Activated CD8-positive, alpha-beta memory T cell treated with anti-CD3 and anti-CD28 coated beads, Interleukin-2, amount 50 U/mL, for 1 hour (primary cell): ENCODE measurements around the gene TRAF1.

Experiments used
- DNase-seq: peaks from one replicate; pipeline ENCODE4 v3.0.0-alpha.2; 2020; ENCODE audit errors: extremely low read depth

TRAF1 gene

GRCh38 chr9:120910643-120911042, 16.0 kb downstream of the TRAF1 start:
- DNase-seq: no peak

- DNase-seq: peak; percentile 77
Observed at GRCh38 chr9:120909904-120910303, 16.7 kb downstream of the TRAF1 start.

- no peak for DNase-seq
Observed at GRCh38 chr9:120905315-120906164, 21.1 kb downstream of the TRAF1 start.

GRCh38 chr9:120904978-120905301, 21.7 kb downstream of the TRAF1 start:
- no peak for DNase-seq

- no peak for DNase-seq
Observed at GRCh38 chr9:120904061-120904977, 22.3 kb downstream of the TRAF1 start.

- DNase-seq: no peak
Observed at GRCh38 chr9:120902569-120903535, 23.7 kb downstream of the TRAF1 start.

GRCh38 chr9:120901755-120902568, 24.6 kb downstream of the TRAF1 start:
- no peak for DNase-seq

GRCh38 chr9:120900824-120901223, 25.8 kb downstream of the TRAF1 start:
- no peak for DNase-seq

- DNase-seq: no peak
Observed at GRCh38 chr9:120899490-120900068, 27.0 kb downstream of the TRAF1 start.

- DNase-seq: no peak
Observed at GRCh38 chr9:120898396-120898795, 28.2 kb downstream of the TRAF1 start.

GRCh38 chr9:120895951-120896350, 30.6 kb downstream of the TRAF1 start:
- no peak for DNase-seq

GRCh38 chr9:120894321-120895148, 32.1 kb downstream of the TRAF1 start:
- DNase-seq: no peak

- DNase-seq: no peak
Observed at GRCh38 chr9:120893611-120894307, 32.8 kb downstream of the TRAF1 start.

- DNase-seq: no peak
Observed at GRCh38 chr9:120892748-120893610, 33.6 kb downstream of the TRAF1 start.

GRCh38 chr9:120891884-120892747, 34.5 kb downstream of the TRAF1 start:
- DNase-seq: no peak

- no peak for DNase-seq
Observed at GRCh38 chr9:120891245-120891883, 35.2 kb downstream of the TRAF1 start.
